Measurements from ENCODE around the gene HCN4. TPM values are rescaled to one million over a fixed set of nuclear protein-coding genes. Genes with fewer than 3 reads are reported as not detected.

Gene HCN4
- total RNA-seq, 3 donors from 2014 or later (not counting 1 experiment from before 2014, with no cell fraction given) = not detected

DNA sequence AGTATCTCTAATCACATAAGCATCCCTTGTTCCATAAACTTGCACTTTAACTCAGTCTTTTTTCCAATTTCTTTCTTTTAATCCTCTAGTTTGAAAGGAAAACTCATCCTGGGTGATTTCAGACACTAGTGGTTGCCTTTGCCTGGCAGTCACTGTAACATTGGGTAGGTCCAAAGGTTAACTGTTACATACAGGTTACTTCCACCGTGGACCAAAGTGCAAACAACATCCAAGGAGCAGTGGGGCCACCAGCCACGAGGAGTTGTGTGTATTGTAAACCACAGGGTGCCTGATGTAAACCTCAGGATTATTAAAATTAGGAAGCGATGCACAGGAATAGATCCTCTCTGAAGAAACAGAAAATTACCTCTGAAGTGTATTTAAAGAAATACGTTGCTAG, 75.0 kb downstream of the HCN4 start:
- DNase-seq (no peak), ATAC-seq (no peak)
- WGBS (ENCODE audit: insufficient coverage) = 77% methylated on average over 4 of the region's 4 CpGs
- no peak overlapping the region for H3K27ac Mint-ChIP-seq
- H3K9me3 ChIP-seq (ENCODE audit: control insufficient read depth, insufficient read depth, low read length) = no peaks in the 10 kb centered on the region
- no peak overlapping the region for H3K4me3 ChIP-seq (ENCODE audit: low read length)
- no peaks in the 10 kb centered on the region for H3K36me3 Mint-ChIP-seq
- H3K4me1 Mint-ChIP-seq = no peaks in the 10 kb centered on the region
- H3K9me3 Mint-ChIP-seq = no peaks in the 10 kb centered on the region
- intact Hi-C loops (cut with micrococcal nuclease) = no loop called here
- TF ChIP-seq CTCF (IDR thresholded peaks at IDR 0.05) = no peak
- no peak overlapping the region for H3K4me3 Mint-ChIP-seq
- no peaks in the 10 kb centered on the region for H3K4me1 ChIP-seq (ENCODE audit: control insufficient read depth, insufficient read depth, low read length)
- no peaks in the 10 kb centered on the region for H3K27me3 Mint-ChIP-seq (ENCODE audit: low read depth in 2 of 2)
- peaks cover 2% of the 10 kb centered on the region for H3K36me3 ChIP-seq (ENCODE audit: control insufficient read depth, insufficient read depth, low read length)
- no peaks in the 10 kb centered on the region for H3K27me3 ChIP-seq (ENCODE audit: control insufficient read depth, insufficient read depth, low read length)
- H3K27ac ChIP-seq (ENCODE audit: low read length) = no peak overlapping the region

DNA sequence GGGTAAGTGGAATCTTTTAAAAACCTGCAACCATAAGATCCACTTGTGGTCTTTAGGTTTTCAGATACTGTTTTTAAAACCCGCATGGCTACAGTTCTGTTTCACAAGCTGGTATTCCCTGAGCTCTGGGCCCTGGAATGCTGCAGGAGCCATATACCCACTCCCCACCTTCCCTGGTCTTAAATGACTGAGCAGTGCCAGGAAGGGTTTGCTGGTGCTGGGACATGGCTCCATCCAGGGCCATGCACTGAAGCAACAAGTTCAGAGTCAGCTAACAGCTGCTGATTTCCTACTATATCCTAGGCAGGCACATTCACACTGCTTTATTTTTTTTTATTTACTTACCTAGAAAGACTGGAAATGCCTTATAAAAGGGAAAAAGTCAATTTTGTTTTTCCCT, 77.3 kb downstream of the HCN4 start:
- Histone ChIP-seq H3K4me1 (ENCODE audit: control insufficient read depth, insufficient read depth, low read length) (no peaks in the 10 kb centered on the region), H3K27ac (ENCODE audit: low read length) (no peak overlapping the region), H3K27me3 (ENCODE audit: control insufficient read depth, insufficient read depth, low read length) (no peaks in the 10 kb centered on the region), H3K9me3 (ENCODE audit: control insufficient read depth, insufficient read depth, low read length) (no peaks in the 10 kb centered on the region), H3K36me3 (ENCODE audit: control insufficient read depth, insufficient read depth, low read length) (peaks cover 6% of the 10 kb centered on the region), H3K4me3 (ENCODE audit: low read length) (no peak overlapping the region)
- DNase-seq (no peak), ATAC-seq (no peak)
- H3K27ac Mint-ChIP-seq = no peak overlapping the region
- H3K4me1 Mint-ChIP-seq = no peaks in the 10 kb centered on the region
- no peak overlapping the region for H3K4me3 Mint-ChIP-seq
- intact Hi-C loops (cut with micrococcal nuclease) = no loop called here
- H3K36me3 Mint-ChIP-seq = no peaks in the 10 kb centered on the region
- H3K27me3 Mint-ChIP-seq (ENCODE audit: low read depth in 2 of 2) = no peaks in the 10 kb centered on the region
- TF ChIP-seq CTCF (IDR thresholded peaks at IDR 0.05) = no peak
- no peaks in the 10 kb centered on the region for H3K9me3 Mint-ChIP-seq
- 100% methylated on average over 1 of the region's 1 CpG for WGBS (ENCODE audit: insufficient coverage)

DNA sequence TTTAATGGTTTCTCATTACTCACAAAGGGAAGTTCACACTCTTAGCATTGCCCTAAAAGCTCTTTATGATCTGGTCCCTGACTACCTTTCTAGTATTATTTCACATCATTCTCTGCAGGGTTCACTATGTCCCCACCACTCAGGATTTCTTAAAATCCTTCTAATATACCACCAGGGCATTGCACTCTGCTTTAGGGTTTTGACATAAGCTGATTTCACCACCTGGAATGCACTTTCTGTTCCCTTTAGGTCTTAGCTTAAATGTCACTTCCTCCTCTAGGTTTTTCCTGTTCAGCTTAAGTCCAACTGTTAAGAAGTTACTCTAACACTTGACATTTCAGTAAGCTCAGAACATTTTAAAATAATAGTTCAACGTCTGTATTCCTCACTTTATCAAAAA, 81.7 kb downstream of the HCN4 start:
- TF ChIP-seq CTCF (IDR thresholded peaks at IDR 0.05) = no peak
- H3K27ac ChIP-seq (ENCODE audit: low read length) = no peak overlapping the region
- H3K36me3 Mint-ChIP-seq = no peaks in the 10 kb centered on the region
- no peak overlapping the region for H3K4me3 ChIP-seq (ENCODE audit: low read length)
- DNase-seq (no peak), ATAC-seq (no peak)
- H3K4me3 Mint-ChIP-seq = no peak overlapping the region
- H3K27ac Mint-ChIP-seq = no peak overlapping the region
- no peaks in the 10 kb centered on the region for H3K27me3 Mint-ChIP-seq (ENCODE audit: low read depth in 2 of 2)
- H3K9me3 ChIP-seq (ENCODE audit: control insufficient read depth, insufficient read depth, low read length) = no peaks in the 10 kb centered on the region
- no peaks in the 10 kb centered on the region for H3K4me1 ChIP-seq (ENCODE audit: control insufficient read depth, insufficient read depth, low read length)
- peaks cover 9% of the 10 kb centered on the region for H3K36me3 ChIP-seq (ENCODE audit: control insufficient read depth, insufficient read depth, low read length)
- intact Hi-C loops (cut with micrococcal nuclease) = no loop called here
- WGBS (ENCODE audit: insufficient coverage) = 0% methylated on average over 1 of the region's 1 CpG
- H3K4me1 Mint-ChIP-seq = no peaks in the 10 kb centered on the region
- no peaks in the 10 kb centered on the region for H3K9me3 Mint-ChIP-seq
- H3K27me3 ChIP-seq (ENCODE audit: control insufficient read depth, insufficient read depth, low read length) = no peaks in the 10 kb centered on the region

- Histone ChIP-seq H3K4me1 (ENCODE audit: control insufficient read depth, insufficient read depth, low read length) (no peaks in the 10 kb centered on the region), H3K27ac (ENCODE audit: low read length) (no peak overlapping the region), H3K27me3 (ENCODE audit: control insufficient read depth, insufficient read depth, low read length) (no peaks in the 10 kb centered on the region), H3K9me3 (ENCODE audit: control insufficient read depth, insufficient read depth, low read length) (no peaks in the 10 kb centered on the region), H3K36me3 (ENCODE audit: control insufficient read depth, insufficient read depth, low read length) (peaks cover 9% of the 10 kb centered on the region), H3K4me3 (ENCODE audit: low read length) (no peak overlapping the region)
- no peak for DNase-seq
- no peak overlapping the region for H3K27ac Mint-ChIP-seq
- no peak for TF ChIP-seq CTCF (IDR thresholded peaks at IDR 0.05)
- intact Hi-C loops (cut with micrococcal nuclease) = no loop called here
- H3K36me3 Mint-ChIP-seq = no peaks in the 10 kb centered on the region
- H3K27me3 Mint-ChIP-seq (ENCODE audit: low read depth in 2 of 2) = no peaks in the 10 kb centered on the region
- no peaks in the 10 kb centered on the region for H3K9me3 Mint-ChIP-seq
- H3K4me3 Mint-ChIP-seq = no peak overlapping the region
- WGBS (ENCODE audit: insufficient coverage) = 97% methylated on average over 2 of the region's 2 CpGs
- H3K4me1 Mint-ChIP-seq = no peaks in the 10 kb centered on the region
- ATAC-seq = no peak
Measured at GRCh38 chr15:73286311-73286710, 82.4 kb downstream of the HCN4 start.

Measured in natural killer cell (primary cell).